ENCODE data around the gene NFATC1.

GRCh38 chr18:79489899-79490625 lies 94.3 kb downstream of the NFATC1 start:
- TF ChIP-seq CTCF (IDR thresholded peaks at IDR 0.05) (no peak), POLR2A (IDR thresholded peaks at IDR 0.05) (no peak)
